ENCODE measurements around the gene CYP4B1. TPM values are rescaled to one million over a fixed set of nuclear protein-coding genes. Genes with fewer than 3 reads are reported as not detected.
A peak's percentile ranks its signal among the peaks of the same experiment; 100 is the strongest.

CYP4B1 gene
- total and polyA plus RNA-seq, 8 donors: 0.75 to 110 (median 6.4) TPM

GRCh38 chr1:46800742-46801141, 1.9 kb downstream of the CYP4B1 start:
- Histone ChIP-seq H3K4me1 (peaks cover 0 to 23% (median 18%) of the 10 kb centered on the region in 4 donors), H3K4me3 (peak overlapping the region in 3 of 4 donors; percentile 0 to 9 (median 4)), H3K27ac (no peak overlapping the region), H3K36me3 (no peaks in the 10 kb centered on the region), H3K27me3 (peaks cover 0 to 5% (median 0%) of the 10 kb centered on the region in 3 donors), H3K9me3 (no peaks in the 10 kb centered on the region)
- TF ChIP-seq CTCF (IDR thresholded peaks at IDR 0.05) (no peak), POLR2AphosphoS5 (IDR thresholded peaks at IDR 0.05) (no peak), EP300 (IDR thresholded peaks at IDR 0.05) (no peak), POLR2A (IDR thresholded peaks at IDR 0.05) (no peak)
- 54 to 72% (median 68%) methylated on average over 3 to 4 of the region's 4 CpGs for WGBS, 5 donors
- DNase-seq: no peak
- intact Hi-C loops (cut with DNase I; ENCODE audit: low total_unique reads): no loop called here

GRCh38 chr1:46801323-46802055, 2.6 kb downstream of the CYP4B1 start:
- peaks cover 0 to 23% (median 18%) of the 10 kb centered on the region in 4 donors for H3K4me1 ChIP-seq
- no peaks in the 10 kb centered on the region for H3K9me3 ChIP-seq
- WGBS, 5 donors: 75 to 90% (median 86%) methylated on average over 5 of the region's 5 CpGs
- H3K27me3 ChIP-seq: peaks cover 0 to 5% (median 0%) of the 10 kb centered on the region in 3 donors
- intact Hi-C loops (cut with DNase I; ENCODE audit: low total_unique reads): no loop called here
- no peak overlapping the region for H3K27ac ChIP-seq
- DNase-seq: no peak
- no peaks in the 10 kb centered on the region for H3K36me3 ChIP-seq
- peak overlapping the region in 2 of 4 donors; percentile 4 to 11 for H3K4me3 ChIP-seq
- TF ChIP-seq POLR2AphosphoS5 (IDR thresholded peaks at IDR 0.05) (no peak), POLR2A (IDR thresholded peaks at IDR 0.05) (no peak), CTCF (IDR thresholded peaks at IDR 0.05) (no peak), EP300 (IDR thresholded peaks at IDR 0.05) (no peak)

- peaks cover 0 to 23% (median 19%) of the 10 kb centered on the region in 4 donors for H3K4me1 ChIP-seq
- no peak overlapping the region for H3K27ac ChIP-seq
- intact Hi-C loops (cut with DNase I; ENCODE audit: low total_unique reads): no loop called here
- DNase-seq: peak in 1 of 2 donors; percentile 41
- H3K27me3 ChIP-seq: peaks cover 0 to 5% (median 0%) of the 10 kb centered on the region in 3 donors
- TF ChIP-seq CTCF (IDR thresholded peaks at IDR 0.05) (no peak), POLR2AphosphoS5 (IDR thresholded peaks at IDR 0.05) (no peak), POLR2A (IDR thresholded peaks at IDR 0.05) (no peak), EP300 (IDR thresholded peaks at IDR 0.05) (no peak)
- H3K9me3 ChIP-seq: no peaks in the 10 kb centered on the region
- WGBS, 5 donors: 0 to 50% (median 0%) methylated on average over 1 of the region's 1 CpG
- H3K4me3 ChIP-seq: no peak overlapping the region
- H3K36me3 ChIP-seq: no peaks in the 10 kb centered on the region
Observed at GRCh38 chr1:46802081-46802480, 3.2 kb downstream of the CYP4B1 start.

GRCh38 chr1:46802901-46803574, 4.2 kb downstream of the CYP4B1 start:
- intact Hi-C loops (cut with DNase I; ENCODE audit: low total_unique reads): no loop called here
- 81 to 89% (median 86%) methylated on average over 6 of the region's 6 CpGs for WGBS, 5 donors
- no peak for TF ChIP-seq CTCF (IDR thresholded peaks at IDR 0.05)
- TF ChIP-seq EP300 (IDR thresholded peaks at IDR 0.05): no peak
- no peak for TF ChIP-seq POLR2AphosphoS5 (IDR thresholded peaks at IDR 0.05)
- no peak for TF ChIP-seq POLR2A (IDR thresholded peaks at IDR 0.05)
- H3K27me3 ChIP-seq: peaks cover 0 to 5% (median 0%) of the 10 kb centered on the region in 3 donors
- H3K4me3 ChIP-seq: no peak overlapping the region
- no peaks in the 10 kb centered on the region for H3K9me3 ChIP-seq
- H3K4me1 ChIP-seq: peaks cover 0 to 20% (median 19%) of the 10 kb centered on the region in 4 donors
- no peaks in the 10 kb centered on the region for H3K36me3 ChIP-seq
- no peak for DNase-seq
- peak overlapping the region in 1 of 5 donors; percentile 24 for H3K27ac ChIP-seq
